ENCODE data around the gene LRRC7.

DNA sequence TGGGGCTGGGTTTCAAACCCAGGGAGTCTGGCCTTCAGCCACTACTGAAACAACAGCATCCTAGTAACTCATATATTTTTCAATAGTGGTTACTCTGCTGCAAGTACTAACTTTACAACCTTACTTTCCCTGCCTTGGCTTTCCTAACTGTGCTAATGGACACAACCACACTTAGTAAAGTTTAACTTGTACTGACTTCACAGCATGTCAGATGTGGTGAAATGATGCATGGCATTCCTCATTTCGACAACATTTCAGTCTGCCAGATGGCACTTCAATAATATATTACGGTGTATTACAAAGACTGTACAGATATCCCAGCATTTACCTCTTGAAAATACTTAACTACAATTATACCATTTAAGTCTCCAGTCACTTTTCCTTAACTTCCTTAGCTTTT is 27.8 kb downstream of the LRRC7 start:
- no peak for TF ChIP-seq EZH2 (IDR thresholded peaks at IDR 0.05; ENCODE audit: borderline replicate concordance, low read length)
- TF ChIP-seq, protein P1, sequence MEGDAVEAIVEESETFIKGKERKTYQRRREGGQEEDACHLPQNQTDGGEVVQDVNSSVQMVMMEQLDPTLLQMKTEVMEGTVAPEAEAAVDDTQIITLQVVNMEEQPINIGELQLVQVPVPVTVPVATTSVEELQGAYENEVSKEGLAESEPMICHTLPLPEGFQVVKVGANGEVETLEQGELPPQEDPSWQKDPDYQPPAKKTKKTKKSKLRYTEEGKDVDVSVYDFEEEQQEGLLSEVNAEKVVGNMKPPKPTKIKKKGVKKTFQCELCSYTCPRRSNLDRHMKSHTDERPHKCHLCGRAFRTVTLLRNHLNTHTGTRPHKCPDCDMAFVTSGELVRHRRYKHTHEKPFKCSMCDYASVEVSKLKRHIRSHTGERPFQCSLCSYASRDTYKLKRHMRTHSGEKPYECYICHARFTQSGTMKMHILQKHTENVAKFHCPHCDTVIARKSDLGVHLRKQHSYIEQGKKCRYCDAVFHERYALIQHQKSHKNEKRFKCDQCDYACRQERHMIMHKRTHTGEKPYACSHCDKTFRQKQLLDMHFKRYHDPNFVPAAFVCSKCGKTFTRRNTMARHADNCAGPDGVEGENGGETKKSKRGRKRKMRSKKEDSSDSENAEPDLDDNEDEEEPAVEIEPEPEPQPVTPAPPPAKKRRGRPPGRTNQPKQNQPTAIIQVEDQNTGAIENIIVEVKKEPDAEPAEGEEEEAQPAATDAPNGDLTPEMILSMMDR (IDR thresholded peaks at IDR 0.05; ENCODE audit: low read length): no peak
